RWPE2 (cell line): ENCODE data around the gene UNC119.

Experiments
- ATAC-seq: fragments of 200-7000 bp; cut with Tn5 transposase; 3 replicates; pipeline ENCODE4 v1.9.1; 2021; ENCODE audit warnings: low read depth
- DNase-seq: peaks from one replicate; pipeline ENCODE4 v3.0.0-alpha.2; 2020; ENCODE audit warnings: low spot score
- H3K27ac ChIP-seq: fragments of 450-650 bp; 2 replicates; pipeline ENCODE4 v1.5.1; 2017; ENCODE audit warnings: mild to moderate bottlenecking; ENCODE audit not compliant: poor library complexity, severe bottlenecking
- H3K27me3 ChIP-seq: fragments of 250-450 bp; sonication (Bioruptor Pico); 2 replicates; pipeline ENCODE4 v1.5.1; 2021; ENCODE audit warnings: mild to moderate bottlenecking, moderate library complexity; ENCODE audit not compliant: insufficient read depth, poor library complexity, severe bottlenecking
- H3K36me3 ChIP-seq: fragments of 250-450 bp; sonication (Bioruptor Pico); 2 replicates; pipeline ENCODE4 v1.5.1; 2020; ENCODE audit warnings: low read depth, mild to moderate bottlenecking, moderate library complexity
- H3K4me1 ChIP-seq: fragments of 250-450 bp; sonication (Bioruptor Pico); 2 replicates; pipeline ENCODE4 v1.5.1; 2021; ENCODE audit warnings: mild to moderate bottlenecking, moderate library complexity; ENCODE audit not compliant: insufficient read depth, poor library complexity, severe bottlenecking
- H3K4me3 ChIP-seq: fragments of 250-450 bp; sonication (Bioruptor Pico); 2 replicates; pipeline ENCODE4 v1.5.1; 2021; ENCODE audit warnings: mild to moderate bottlenecking, moderate library complexity; ENCODE audit not compliant: severe bottlenecking
- H3K9me3 ChIP-seq: fragments of 250-450 bp; sonication (Bioruptor Pico); 2 replicates; pipeline ENCODE4 v1.5.1; 2021; ENCODE audit warnings: mild to moderate bottlenecking, moderate library complexity; ENCODE audit not compliant: severe bottlenecking
- CTCF ChIP-seq: fragments of 450-650 bp; IDR thresholded peaks from one replicate; pipeline ENCODE4 v1.5.1; 2017; ENCODE audit warnings: mild to moderate bottlenecking, moderate library complexity; ENCODE audit not compliant: poor library complexity, severe bottlenecking

UNC119 gene

GRCh38 chr17:28597606-28598383 lies 45.4 kb upstream of the UNC119 start:
- peaks cover 39% of the 10 kb centered on the region for H3K36me3 ChIP-seq
- no peak for DNase-seq

GRCh38 chr17:28592260-28592659 lies 39.8 kb upstream of the UNC119 start:
- no peak for DNase-seq
- Histone ChIP-seq H3K4me1 (no peaks in the 10 kb centered on the region), H3K27ac (no peak overlapping the region), H3K27me3 (no peaks in the 10 kb centered on the region), H3K4me3 (no peak overlapping the region), H3K9me3 (no peaks in the 10 kb centered on the region), H3K36me3 (peaks cover 80% of the 10 kb centered on the region)
- no peak for TF ChIP-seq CTCF
- ATAC-seq = no peak

More at GRCh38 chr17:28597606-28598383, 45.4 kb upstream of the UNC119 start:
- no peaks in the 10 kb centered on the region for H3K27me3 ChIP-seq
- peaks cover 5% of the 10 kb centered on the region for H3K4me1 ChIP-seq
- peak overlapping the region; percentile 68 for H3K27ac ChIP-seq
- peak overlapping the region; percentile 61 for H3K4me3 ChIP-seq
- H3K9me3 ChIP-seq = no peaks in the 10 kb centered on the region
- no peak for ATAC-seq
- no peak for TF ChIP-seq CTCF

- Histone ChIP-seq H3K36me3 (peaks cover 81% of the 10 kb centered on the region), H3K9me3 (no peaks in the 10 kb centered on the region), H3K4me3 (no peak overlapping the region), H3K27me3 (no peaks in the 10 kb centered on the region), H3K4me1 (no peaks in the 10 kb centered on the region), H3K27ac (no peak overlapping the region)
- DNase-seq (no peak), ATAC-seq (no peak)
- TF ChIP-seq CTCF = no peak
Measured at GRCh38 chr17:28585851-28586250, 33.4 kb upstream of the UNC119 start.

- no peak for DNase-seq
- no peak for ATAC-seq
- TF ChIP-seq CTCF = no peak
- Histone ChIP-seq H3K4me1 (no peaks in the 10 kb centered on the region), H3K9me3 (no peaks in the 10 kb centered on the region), H3K27ac (no peak overlapping the region), H3K27me3 (no peaks in the 10 kb centered on the region), H3K36me3 (peaks cover 78% of the 10 kb centered on the region), H3K4me3 (no peak overlapping the region)
Measured at GRCh38 chr17:28584434-28584833, 32.0 kb upstream of the UNC119 start.

- peaks cover 81% of the 10 kb centered on the region for H3K36me3 ChIP-seq
- no peak for DNase-seq
- no peak for ATAC-seq
- no peak overlapping the region for H3K4me3 ChIP-seq
- H3K4me1 ChIP-seq = no peaks in the 10 kb centered on the region
- H3K9me3 ChIP-seq = no peaks in the 10 kb centered on the region
- H3K27me3 ChIP-seq = no peaks in the 10 kb centered on the region
- H3K27ac ChIP-seq = no peak overlapping the region
- no peak for TF ChIP-seq CTCF
Measured at GRCh38 chr17:28582513-28582912, 30.1 kb upstream of the UNC119 start.
